Measurements from ENCODE around the gene SLC35F2. TPM values are rescaled to one million over a fixed set of nuclear protein-coding genes. Genes with fewer than 3 reads are reported as not detected.
"Not testable (repeated sequence)": the region's sequence is repeated elsewhere in the genome, so short reads cannot be mapped to it uniquely, and the experiment has no call there.

Gene SLC35F2
- total RNA-seq, 1 donor from 2014 or later, result 8.8 TPM

- TF ChIP-seq CTCF (IDR thresholded peaks at IDR 0.05), result no peak
- intact Hi-C loops (cut with DNase I), result no loop called here
- no peak overlapping the region for H3K4me3 ChIP-seq
- no peaks in the 10 kb centered on the region for H3K27me3 ChIP-seq
- ATAC-seq, result no peak
- H3K9me3 ChIP-seq, result no peaks in the 10 kb centered on the region
- no peaks in the 10 kb centered on the region for H3K36me3 ChIP-seq
- H3K4me1 ChIP-seq, result no peaks in the 10 kb centered on the region
- DNase-seq, result no peak
- no peak overlapping the region for H3K27ac ChIP-seq
These were observed 11.4 kb downstream of the SLC35F2 start for GRCh38 chr11:107847184-107847583.

GRCh38 chr11:107844041-107844440 is 14.5 kb downstream of the SLC35F2 start:
- H3K27me3 ChIP-seq, result no peaks in the 10 kb centered on the region
- no peak overlapping the region for H3K27ac ChIP-seq
- ATAC-seq, result no peak
- no peaks in the 10 kb centered on the region for H3K9me3 ChIP-seq
- no peak overlapping the region for H3K4me3 ChIP-seq
- peaks cover 7% of the 10 kb centered on the region for H3K4me1 ChIP-seq
- no peaks in the 10 kb centered on the region for H3K36me3 ChIP-seq
- intact Hi-C loops (cut with DNase I), result no loop called here
- no peak for TF ChIP-seq CTCF (IDR thresholded peaks at IDR 0.05)
- no peak for DNase-seq

- Histone ChIP-seq H3K27me3 (no peaks in the 10 kb centered on the region), H3K36me3 (no peaks in the 10 kb centered on the region), H3K4me1 (peaks cover 7% of the 10 kb centered on the region), H3K4me3 (no peak overlapping the region), H3K9me3 (no peaks in the 10 kb centered on the region), H3K27ac (no peak overlapping the region)
- intact Hi-C loops (cut with DNase I), result no loop called here
- no peak for TF ChIP-seq CTCF (IDR thresholded peaks at IDR 0.05)
- ATAC-seq, result no peak
- DNase-seq, result no peak
These were observed 16.0 kb downstream of the SLC35F2 start for GRCh38 chr11:107842412-107843100.

- intact Hi-C loops (cut with DNase I), result no loop called here
- no peaks in the 10 kb centered on the region for H3K36me3 ChIP-seq
- ATAC-seq (no peak), DNase-seq (no peak)
- peak overlapping the region; percentile 31 for H3K27ac ChIP-seq
- TF ChIP-seq CTCF (IDR thresholded peaks at IDR 0.05), result no peak
- H3K27me3 ChIP-seq, result no peaks in the 10 kb centered on the region
- H3K4me3 ChIP-seq, result no peak overlapping the region
- H3K9me3 ChIP-seq, result no peaks in the 10 kb centered on the region
- peaks cover 7% of the 10 kb centered on the region for H3K4me1 ChIP-seq
These were observed 18.5 kb downstream of the SLC35F2 start for GRCh38 chr11:107840129-107840484.

- Histone ChIP-seq H3K4me1 (peaks cover 7% of the 10 kb centered on the region), H3K4me3 (no peak overlapping the region), H3K27ac (no peak overlapping the region), H3K36me3 (no peaks in the 10 kb centered on the region), H3K27me3 (no peaks in the 10 kb centered on the region), H3K9me3 (no peaks in the 10 kb centered on the region)
- no peak for TF ChIP-seq CTCF (IDR thresholded peaks at IDR 0.05)
- ATAC-seq, result no peak
- intact Hi-C loops (cut with DNase I), result no loop called here
- no peak for DNase-seq
These were observed 21.7 kb downstream of the SLC35F2 start for GRCh38 chr11:107836851-107837250.

- ATAC-seq (no peak), DNase-seq (no peak)
- Histone ChIP-seq H3K27me3 (no peaks in the 10 kb centered on the region), H3K36me3 (no peaks in the 10 kb centered on the region), H3K27ac (no peak overlapping the region), H3K4me3 (no peak overlapping the region), H3K9me3 (no peaks in the 10 kb centered on the region), H3K4me1 (peaks cover 3% of the 10 kb centered on the region)
- TF ChIP-seq CTCF (IDR thresholded peaks at IDR 0.05), result no peak
- intact Hi-C loops (cut with DNase I), result no loop called here
These were observed 23.6 kb downstream of the SLC35F2 start for GRCh38 chr11:107834995-107835394.

- H3K27ac ChIP-seq; H3K9me3 ChIP-seq; ATAC-seq; DNase-seq; intact Hi-C loops (cut with DNase I); H3K27me3 ChIP-seq; H3K4me1 ChIP-seq; H3K4me3 ChIP-seq; H3K36me3 ChIP-seq: not testable (repeated sequence)
These were observed 24.7 kb downstream of the SLC35F2 start for GRCh38 chr11:107833926-107834325.

All from upper lobe of right lung (tissue), 1 donor.